Sigmoid colon (tissue), 7 donors: Measurements from ENCODE around the gene ERMN. TPM values are rescaled to one million over a fixed set of nuclear protein-coding genes. Genes with fewer than 3 reads are reported as not detected.
"Not testable (repeated sequence)": the region's sequence is repeated elsewhere in the genome, so short reads cannot be mapped to it uniquely, and the experiment has no call there.

ENCODE experiments used
- DNase-seq: peaks from one replicate; pipeline ENCODE4 v3.0.0-alpha.2; 2019
- H3K27ac ChIP-seq, 4 donors: fragments of 200-600 bp; sonication (generic); one replicate each; pipeline ENCODE4 v1.5.1; 2016 to 2019; ENCODE audit warnings: mild to moderate bottlenecking in 1 of 4
- H3K27me3 ChIP-seq, 3 donors: fragments of 200-600 bp; sonication (generic); one replicate each; pipeline ENCODE4 v1.5.1; 2019; ENCODE audit warnings: mild to moderate bottlenecking in 1 of 3
- H3K36me3 ChIP-seq, 4 donors: fragments of 200-600 bp; sonication (generic); one replicate each; pipeline ENCODE4 v1.5.1; 2016 to 2019
- H3K4me1 ChIP-seq, 4 donors: fragments of 200-600 bp; sonication (generic); one replicate each; pipeline ENCODE4 v1.5.1; 2017 to 2019
- H3K4me3 ChIP-seq, 4 donors: fragments of 200-600 bp; sonication (generic); one replicate each; pipeline ENCODE4 v1.5.1; 2017 to 2019; ENCODE audit warnings: mild to moderate bottlenecking in 2 of 4, moderate library complexity in 1 of 4
- H3K9me3 ChIP-seq, 4 donors: fragments of 200-600 bp in 3 of 4; sonication (generic) in 3 of 4; one replicate each; pipeline versions ENCODE4 v1.5.1 to v1.6.1; 2013 to 2019
- CTCF ChIP-seq, 4 experiments: fragments of 450-650 bp in 3 of 4; fragments of 200-600 bp in 1 of 4; IDR thresholded peaks; one replicate each; pipeline ENCODE4 v1.5.1; 2016 to 2019; ENCODE audit warnings: antibody characterized with exemption in 4 of 4, mild to moderate bottlenecking in 3 of 4, moderate library complexity in 2 of 4
- EP300 ChIP-seq, 4 donors: sonication (generic); formaldehyde crosslinking; IDR thresholded peaks; one replicate each; pipeline ENCODE4 v1.6.1; 2017; ENCODE audit warnings: antibody characterized with exemption in 4 of 4
- POLR2A ChIP-seq, 2 donors: fragments of 450-650 bp; IDR thresholded peaks; one replicate each; pipeline ENCODE4 v1.6.1; 2016; ENCODE audit warnings: antibody characterized with exemption in 2 of 2, mild to moderate bottlenecking in 2 of 2, moderate library complexity in 2 of 2
- POLR2AphosphoS5 ChIP-seq, 4 donors: sonication (generic); formaldehyde crosslinking; IDR thresholded peaks; one replicate each; pipeline ENCODE4 v1.6.1; 2017; ENCODE audit warnings: antibody characterized with exemption in 4 of 4
- WGBS, 2 donors: extraction: QIAGEN DNeasy Blood & Tissue Kit; methylation state at CpG; one replicate each; pipeline ENCODE4 v1.1.7; 2013; 5-methylcytosine and 5-hydroxymethylcytosine counted together
- intact Hi-C: fragments of 100-400 bp; cut with DNase I; formaldehyde crosslinking; loops from one replicate; pipeline ENCODE4 v1.15.1; 2023
- polyA plus RNA-seq, 3 donors: library from polyadenylated mRNA; stranded (reverse); fragments of 200-250 nt; gene quantifications; one replicate each; pipeline ENCODE4 v1.2.3, GENCODE V29; 2013
- total RNA-seq, 4 donors: library from RNA; depleted of rRNA; stranded (reverse); fragments of >200 nt; gene quantifications; one replicate each; pipeline ENCODE4 v1.1.0, GENCODE V29; 2016
- donor health status: healthy with polysubstance abuse.
- donor health status: Bipolar disorder and iron deficiency.
- donor health status: healthy.

Gene ERMN
- total and polyA plus RNA-seq, 7 donors = 0.27 to 0.67 TPM; not detected in 5

- no peak for DNase-seq
- Histone ChIP-seq H3K27me3 (no peaks in the 10 kb centered on the region), H3K27ac (no peak overlapping the region), H3K9me3 (peaks cover 0 to 8% (median 0%) of the 10 kb centered on the region in 4 donors), H3K4me3 (no peak overlapping the region), H3K4me1 (no peaks in the 10 kb centered on the region), H3K36me3 (no peaks in the 10 kb centered on the region)
- TF ChIP-seq POLR2A (IDR thresholded peaks at IDR 0.05) (no peak), EP300 (IDR thresholded peaks at IDR 0.05) (no peak), CTCF (IDR thresholded peaks at IDR 0.05) (no peak), POLR2AphosphoS5 (IDR thresholded peaks at IDR 0.05) (no peak)
- 71 to 81% methylated on average over 1 of the region's 1 CpG for WGBS, 2 donors
- intact Hi-C loops = no loop called here
These were observed 24.4 kb upstream of the ERMN start for GRCh38 chr2:157349949-157350515.

GRCh38 chr2:157348291-157348921, 22.8 kb upstream of the ERMN start:
- TF ChIP-seq POLR2AphosphoS5 (IDR thresholded peaks at IDR 0.05) (no peak), POLR2A (IDR thresholded peaks at IDR 0.05) (no peak), CTCF (IDR thresholded peaks at IDR 0.05) (no peak), EP300 (IDR thresholded peaks at IDR 0.05) (no peak)
- H3K27me3 ChIP-seq = no peaks in the 10 kb centered on the region
- no peak overlapping the region for H3K27ac ChIP-seq
- 80 to 92% methylated on average over 3 of the region's 3 CpGs for WGBS, 2 donors
- no peak for DNase-seq
- intact Hi-C loops = no loop called here
- H3K4me3 ChIP-seq = no peak overlapping the region
- peaks cover 0 to 9% (median 0%) of the 10 kb centered on the region in 4 donors for H3K9me3 ChIP-seq
- H3K4me1 ChIP-seq = no peaks in the 10 kb centered on the region
- H3K36me3 ChIP-seq = no peaks in the 10 kb centered on the region

- Histone ChIP-seq H3K9me3 (peaks cover 0 to 9% (median 1%) of the 10 kb centered on the region in 4 donors), H3K27me3 (no peaks in the 10 kb centered on the region), H3K27ac (no peak overlapping the region), H3K36me3 (no peaks in the 10 kb centered on the region), H3K4me3 (no peak overlapping the region), H3K4me1 (no peaks in the 10 kb centered on the region)
- DNase-seq = no peak
- no peak for TF ChIP-seq EP300 (IDR thresholded peaks at IDR 0.05)
- TF ChIP-seq CTCF (IDR thresholded peaks at IDR 0.05) = no peak
- no peak for TF ChIP-seq POLR2A (IDR thresholded peaks at IDR 0.05)
- no peak for TF ChIP-seq POLR2AphosphoS5 (IDR thresholded peaks at IDR 0.05)
- WGBS, 2 donors = 92 to 94% methylated on average over 2 of the region's 2 CpGs
- intact Hi-C loops = no loop called here
These were observed 20.2 kb upstream of the ERMN start for GRCh38 chr2:157345647-157346389.

- DNase-seq, H3K27ac ChIP-seq, H3K4me3 ChIP-seq, H3K4me1 ChIP-seq, intact Hi-C loops, H3K27me3 ChIP-seq, H3K36me3 ChIP-seq, H3K9me3 ChIP-seq: not testable (repeated sequence)
- 97 to 98% methylated on average over 2 of the region's 2 CpGs for WGBS, 2 donors
These were observed 15.8 kb upstream of the ERMN start for GRCh38 chr2:157341381-157341780.

GRCh38 chr2:157339965-157340655, 14.5 kb upstream of the ERMN start:
- WGBS, 2 donors = 93 to 94% methylated on average over 4 of the region's 4 CpGs
- no peak overlapping the region for H3K4me3 ChIP-seq
- H3K27me3 ChIP-seq = no peaks in the 10 kb centered on the region
- H3K4me1 ChIP-seq = no peaks in the 10 kb centered on the region
- intact Hi-C loops = no loop called here
- no peak overlapping the region for H3K27ac ChIP-seq
- TF ChIP-seq POLR2AphosphoS5 (IDR thresholded peaks at IDR 0.05) (no peak), EP300 (IDR thresholded peaks at IDR 0.05) (no peak), CTCF (IDR thresholded peaks at IDR 0.05) (no peak), POLR2A (IDR thresholded peaks at IDR 0.05) (no peak)
- H3K36me3 ChIP-seq = no peaks in the 10 kb centered on the region
- DNase-seq = no peak
- peaks cover 0 to 2% (median under 1%) of the 10 kb centered on the region in 4 donors for H3K9me3 ChIP-seq
